HEK293T (cell line): ENCODE data around the gene CD8B2.
"Not testable (repeated sequence)": the region's sequence is repeated elsewhere in the genome, so short reads cannot be mapped to it uniquely, and the experiment has no call there.

Experiments
- CTCF ChIA-PET: fragments of 350-600 bp; formaldehyde crosslinking; extraction: SDS; loops from one replicate; lab custom pipeline; 2021; ENCODE audit warnings: antibody characterized with exemption, inconsistent platforms; lab: Yijun Ruan, JAX
- POLR2A ChIA-PET: fragments of 350-600 bp; formaldehyde crosslinking; extraction: SDS; loops from one replicate; lab custom pipeline; 2020; ENCODE audit warnings: antibody characterized with exemption, inconsistent platforms; lab: Yijun Ruan, JAX
- DNase-seq: peaks from one replicate; pipeline ENCODE4 v3.0.0; 2012; ENCODE audit warnings: mixed read lengths; ENCODE audit errors: extremely low spot score
- ARNT ChIP-seq: fragments of 450-650 bp; IDR thresholded peaks from 2 replicates; pipeline ENCODE4 v1.6.1; 2017; ENCODE audit warnings: mild to moderate bottlenecking
- BHLHE40 ChIP-seq: fragments of 450-650 bp; IDR thresholded peaks from 2 replicates; pipeline ENCODE4 v1.6.1; 2016; ENCODE audit warnings: mild to moderate bottlenecking, moderate library complexity, borderline replicate concordance
- CTBP1 ChIP-seq: fragments of 450-650 bp; IDR thresholded peaks from 2 replicates; pipeline ENCODE4 v1.6.1; 2016; ENCODE audit warnings: borderline replicate concordance
- ELF4 ChIP-seq: fragments of 450-650 bp; IDR thresholded peaks from 2 replicates; pipeline ENCODE4 v1.6.1; 2017; ENCODE audit warnings: antibody characterized with exemption
- FOXA1 ChIP-seq: fragments of 450-650 bp; IDR thresholded peaks from 2 replicates; pipeline ENCODE4 v1.6.1; 2016; ENCODE audit warnings: mild to moderate bottlenecking
- FOXK2 ChIP-seq: fragments of 450-650 bp; IDR thresholded peaks from 2 replicates; pipeline ENCODE4 v1.6.1; 2016; ENCODE audit warnings: mild to moderate bottlenecking
- FOXM1 ChIP-seq: fragments of 450-650 bp; IDR thresholded peaks from 2 replicates; pipeline ENCODE4 v1.6.1; 2017; ENCODE audit warnings: mild to moderate bottlenecking, borderline replicate concordance
- HDGF ChIP-seq: fragments of 450-650 bp; IDR thresholded peaks from 2 replicates; pipeline ENCODE4 v1.6.1; 2017; ENCODE audit warnings: antibody characterized with exemption, borderline replicate concordance
- L3MBTL2 ChIP-seq: fragments of 450-650 bp; conservative IDR thresholded peaks from 2 replicates; pipeline ENCODE4 v1.6.1; 2016; ENCODE audit warnings: mild to moderate bottlenecking
- LEF1 ChIP-seq: fragments of 450-650 bp; IDR thresholded peaks from 2 replicates; pipeline ENCODE4 v1.6.1; 2017; ENCODE audit warnings: mild to moderate bottlenecking, borderline replicate concordance
- NFRKB ChIP-seq: fragments of 450-650 bp; IDR thresholded peaks from 2 replicates; pipeline ENCODE4 v1.6.1; 2016; ENCODE audit warnings: mild to moderate bottlenecking, moderate library complexity
- PKNOX1 ChIP-seq: fragments of 450-650 bp; IDR thresholded peaks from 2 replicates; pipeline ENCODE4 v1.6.1; 2016
- SP1 ChIP-seq: fragments of 450-650 bp; IDR thresholded peaks from 2 replicates; pipeline ENCODE4 v1.6.1; 2017
- SUZ12 ChIP-seq: fragments of 450-650 bp; IDR thresholded peaks from 2 replicates; pipeline ENCODE4 v1.6.1; 2016; ENCODE audit warnings: mild to moderate bottlenecking
- TARDBP ChIP-seq: fragments of 450-650 bp; IDR thresholded peaks from 2 replicates; pipeline ENCODE4 v1.6.1; 2016
- ZNF384 ChIP-seq: fragments of 450-650 bp; IDR thresholded peaks from 2 replicates; pipeline ENCODE4 v1.6.1; 2016

CD8B2 gene

GRCh38 chr2:106552921-106553320, 65.8 kb downstream of the CD8B2 start:
- CTCF ChIA-PET: interaction anchor here (1.1 to 1.2 kb wide), 3 partner anchors 10 to 466 kb away, joined by 3 to 5 read pairs (median 3); no protein-coding TSS in a partner anchor
- POLR2A ChIA-PET: no interaction called here
- TF ChIP-seq HDGF: no peak
- no peak for DNase-seq

GRCh38 chr2:106553321-106553720, 66.2 kb downstream of the CD8B2 start:
- POLR2A ChIA-PET: no interaction called here
- no peak for DNase-seq
- TF ChIP-seq HDGF: no peak
- TF ChIP-seq LEF1: no peak
- TF ChIP-seq FOXM1: no peak
- no peak for TF ChIP-seq L3MBTL2
- no peak for TF ChIP-seq ARNT
- no peak for TF ChIP-seq PKNOX1
- TF ChIP-seq BHLHE40: no peak
- no peak for TF ChIP-seq TARDBP
- no peak for TF ChIP-seq CTBP1
- TF ChIP-seq ELF4: no peak
- no peak for TF ChIP-seq SUZ12
- no peak for TF ChIP-seq FOXA1
- TF ChIP-seq NFRKB: no peak
- TF ChIP-seq SP1: no peak
- TF ChIP-seq ZNF384: no peak
- TF ChIP-seq FOXK2: no peak
- CTCF ChIA-PET: interaction anchor here (1.2 kb wide), 1 partner anchor 10 kb away, joined by 5 read pairs; no protein-coding TSS in a partner anchor

- CTCF ChIA-PET: no interaction called here
- TF ChIP-seq HDGF (no peak), FOXA1 (no peak), NFRKB (no peak), CTBP1 (no peak), FOXK2 (no peak), ZNF384 (no peak), SP1 (no peak), PKNOX1 (no peak), FOXM1 (no peak), L3MBTL2 (no peak), BHLHE40 (no peak), ELF4 (no peak)
- POLR2A ChIA-PET: no interaction called here
- DNase-seq: no peak
Measured at GRCh38 chr2:106554411-106554810, 67.2 kb downstream of the CD8B2 start.

GRCh38 chr2:106555053-106555452, 67.9 kb downstream of the CD8B2 start:
- TF ChIP-seq LEF1 (no peak), SP1 (no peak), L3MBTL2 (no peak), FOXK2 (no peak), PKNOX1 (no peak), NFRKB (no peak), TARDBP (no peak), ARNT (no peak), BHLHE40 (no peak), FOXM1 (no peak), HDGF (no peak), ELF4 (no peak), SUZ12 (no peak)
- POLR2A ChIA-PET: no interaction called here
- CTCF ChIA-PET: no interaction called here

GRCh38 chr2:106559786-106560185, 72.6 kb downstream of the CD8B2 start:
- CTCF ChIA-PET, DNase-seq, POLR2A ChIA-PET: not testable (repeated sequence)

More at GRCh38 chr2:106555053-106555452, 67.9 kb downstream of the CD8B2 start:
- no peak for DNase-seq

- no peak for DNase-seq
- CTCF ChIA-PET: no interaction called here
- TF ChIP-seq TARDBP (no peak), ELF4 (no peak), PKNOX1 (no peak), SUZ12 (no peak), HDGF (no peak)
- POLR2A ChIA-PET: no interaction called here
Measured at GRCh38 chr2:106560773-106561172, 73.6 kb downstream of the CD8B2 start.

- CTCF ChIA-PET: interaction anchor here (1.9 to 2.4 kb wide), 2 partner anchors 11 to 21 kb away, joined by 8 to 34 read pairs; no protein-coding TSS in a partner anchor
- no peak for DNase-seq
- no peak for TF ChIP-seq FOXK2
- no peak for TF ChIP-seq HDGF
- TF ChIP-seq ELF4: no peak
- TF ChIP-seq L3MBTL2: no peak
- no peak for TF ChIP-seq ARNT
- TF ChIP-seq CTBP1: no peak
- no peak for TF ChIP-seq LEF1
- no peak for TF ChIP-seq NFRKB
- TF ChIP-seq FOXA1: no peak
- TF ChIP-seq SP1: no peak
- TF ChIP-seq TARDBP: no peak
- TF ChIP-seq BHLHE40: no peak
- no peak for TF ChIP-seq PKNOX1
- POLR2A ChIA-PET: no interaction called here
Measured at GRCh38 chr2:106561356-106561755, 74.2 kb downstream of the CD8B2 start.
